ENCODE results near the gene ZNF30.

The ZNF30 gene

DNA sequence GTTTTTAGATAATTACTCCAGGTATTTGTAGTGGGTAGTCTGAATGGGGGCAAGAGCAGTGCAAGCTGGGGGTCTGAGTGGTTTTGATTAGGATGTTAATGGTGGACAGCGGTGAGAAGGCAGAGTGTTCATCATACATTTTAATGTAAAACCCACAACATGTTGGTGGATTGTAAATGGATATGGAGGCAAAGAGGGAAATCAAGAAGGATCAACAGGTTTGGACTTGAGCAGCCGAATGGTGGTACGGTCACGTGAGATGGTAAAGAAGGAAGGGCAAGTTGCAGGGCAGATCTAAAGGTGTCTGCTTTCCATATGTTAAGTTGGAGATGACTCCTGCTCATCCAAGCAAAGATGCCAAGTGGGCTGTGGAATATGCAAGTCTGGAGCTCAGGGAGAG is 9.5 kb downstream of the ZNF30 start:
- Mint-ChIP-seq H3K36me3 (peaks cover 44% of the 10 kb centered on the region), H3K9me3 (peaks cover 2% of the 10 kb centered on the region), H3K4me1 (no peaks in the 10 kb centered on the region), H3K27me3 (no peaks in the 10 kb centered on the region), H3K27ac (no peak overlapping the region), H3K4me3 (no peak overlapping the region)
- no peak for ATAC-seq (ENCODE audit: low read depth)
- no peak for DNase-seq (ENCODE audit: low spot score in 2 of 2)

DNA sequence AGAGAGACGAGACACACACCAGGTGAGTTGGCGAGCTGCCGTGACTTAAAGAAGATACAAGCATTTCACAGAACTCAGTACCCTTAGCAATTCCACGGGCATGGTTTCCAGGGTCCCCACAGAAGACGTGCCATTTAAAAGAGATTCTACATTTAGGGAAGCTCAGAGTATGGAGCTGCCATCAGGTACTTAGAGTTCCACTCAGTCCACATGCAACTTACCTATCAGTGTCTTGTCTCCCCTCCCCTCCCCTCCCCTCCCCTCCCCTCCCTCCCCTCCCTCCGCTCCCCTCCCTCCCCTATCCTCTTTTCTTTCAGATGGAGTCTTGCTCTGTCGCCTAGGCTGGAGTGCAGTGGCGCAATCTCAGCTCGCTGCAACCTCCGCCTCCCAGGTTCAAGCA is 12.2 kb downstream of the ZNF30 start:
- H3K4me1 Mint-ChIP-seq: no peaks in the 10 kb centered on the region
- H3K4me3 Mint-ChIP-seq: no peak overlapping the region
- no peaks in the 10 kb centered on the region for H3K27me3 Mint-ChIP-seq
- ATAC-seq (ENCODE audit: low read depth): no peak
- no peak for DNase-seq (ENCODE audit: low spot score in 2 of 2)
- H3K27ac Mint-ChIP-seq: no peak overlapping the region
- H3K36me3 Mint-ChIP-seq: peaks cover 47% of the 10 kb centered on the region
- peaks cover 13% of the 10 kb centered on the region for H3K9me3 Mint-ChIP-seq

DNA sequence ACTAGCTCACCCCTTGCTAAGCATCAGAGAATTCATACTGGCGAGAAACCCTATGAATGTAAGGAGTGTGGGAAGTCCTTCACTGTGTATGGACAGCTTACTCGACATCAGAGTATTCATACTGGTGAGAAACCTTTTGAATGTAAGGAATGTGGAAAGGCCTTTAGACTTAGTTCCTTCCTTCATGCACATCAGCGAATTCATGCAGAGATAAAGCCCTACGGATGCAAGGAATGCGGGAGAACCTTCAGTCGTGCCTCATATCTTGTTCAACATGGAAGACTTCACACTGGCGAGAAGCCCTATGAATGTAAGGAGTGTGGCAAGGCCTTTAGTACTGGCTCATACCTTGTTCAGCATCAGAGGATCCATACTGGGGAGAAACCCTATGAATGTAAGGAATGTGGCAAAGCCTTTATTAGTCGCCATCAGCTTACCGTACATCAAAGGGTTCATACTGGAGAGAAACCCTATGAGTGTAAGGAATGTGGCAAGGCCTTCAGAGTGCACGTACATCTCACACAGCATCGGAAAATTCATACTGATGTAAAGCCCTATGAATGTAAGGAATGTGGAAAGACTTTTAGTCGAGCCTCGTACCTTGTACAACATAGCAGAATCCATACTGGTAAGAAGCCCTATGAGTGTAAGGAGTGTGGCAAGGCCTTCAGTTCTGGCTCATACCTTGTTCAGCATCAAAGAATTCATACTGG is 17.3 kb downstream of the ZNF30 start:
- Mint-ChIP-seq H3K27me3 (no peaks in the 10 kb centered on the region), H3K27ac (no peak overlapping the region), H3K36me3 (peaks cover 43% of the 10 kb centered on the region), H3K4me3 (no peak overlapping the region), H3K4me1 (no peaks in the 10 kb centered on the region), H3K9me3 (peaks cover 24% of the 10 kb centered on the region)
- DNase-seq (ENCODE audit: low spot score in 2 of 2) (no peak), ATAC-seq (ENCODE audit: low read depth) (no peak)

DNA sequence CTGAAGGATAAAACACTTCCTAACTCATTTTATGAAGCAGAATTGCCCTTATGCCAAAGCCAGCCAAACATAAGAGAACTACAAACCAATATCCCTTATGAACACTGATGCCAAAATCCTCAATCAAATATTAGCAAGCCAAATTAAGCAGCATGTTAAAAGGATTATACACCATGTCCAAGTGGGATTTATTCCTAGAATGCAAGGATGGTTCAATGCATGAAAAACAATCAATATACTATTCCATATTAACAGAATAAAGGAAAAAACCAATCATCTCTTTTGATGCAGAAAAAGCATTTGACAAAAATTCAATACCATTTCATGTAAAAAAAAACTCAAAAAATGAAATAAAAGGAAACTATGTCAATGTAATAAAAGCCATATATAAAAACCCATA is 26.4 kb downstream of the ZNF30 start:
- Mint-ChIP-seq H3K27me3 (no peaks in the 10 kb centered on the region), H3K27ac (no peak overlapping the region), H3K4me3 (no peak overlapping the region), H3K9me3 (peaks cover 32% of the 10 kb centered on the region), H3K4me1 (no peaks in the 10 kb centered on the region), H3K36me3 (peaks cover 55% of the 10 kb centered on the region)
- ATAC-seq (ENCODE audit: low read depth) (no peak), DNase-seq (ENCODE audit: low spot score in 2 of 2) (no peak)

DNA sequence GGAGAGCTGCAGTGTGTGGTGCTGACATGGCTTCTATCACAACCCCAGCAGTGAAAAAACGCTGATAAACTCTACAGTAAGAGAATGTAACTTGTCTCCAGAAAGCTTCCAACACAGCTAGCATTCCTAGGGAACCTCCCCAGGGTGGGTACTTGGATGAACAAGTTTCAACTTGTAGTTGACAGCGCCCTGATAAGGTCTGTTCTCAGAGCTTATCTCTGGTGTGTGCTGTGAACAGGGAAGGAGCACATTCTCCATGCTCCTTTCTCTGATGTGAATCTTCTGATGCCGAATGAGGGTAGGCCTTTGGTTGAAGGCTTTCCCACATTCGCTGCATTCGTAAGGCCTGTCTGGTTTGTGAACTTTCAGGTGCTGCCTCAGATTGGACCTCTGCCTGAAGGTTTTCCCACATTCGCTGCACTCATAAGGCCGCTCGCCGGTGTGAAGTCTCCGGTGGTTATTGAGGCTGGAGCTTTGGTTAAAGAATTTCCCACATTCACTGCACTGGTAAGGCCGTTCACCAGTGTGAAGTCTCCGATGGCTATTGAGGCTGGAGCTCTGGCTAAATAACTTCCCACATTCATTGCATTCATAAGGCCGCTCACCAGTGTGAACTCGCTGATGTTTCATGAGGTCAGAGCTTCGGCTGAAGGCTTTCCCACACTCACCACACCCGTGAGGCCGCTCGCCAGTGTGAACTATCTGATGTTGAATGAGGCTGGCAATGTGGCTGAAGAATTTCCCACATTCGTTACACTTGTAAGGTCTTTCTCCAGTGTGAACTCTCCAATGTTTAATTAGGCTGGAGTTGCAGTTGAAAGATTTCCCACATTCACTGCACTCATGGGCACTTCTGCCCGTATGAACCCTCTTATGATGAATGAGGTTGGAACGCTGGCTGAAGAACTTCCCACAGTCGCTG is 31.4 kb downstream of the ZNF30 start:
- Mint-ChIP-seq H3K36me3 (peaks cover 72% of the 10 kb centered on the region), H3K4me3 (no peak overlapping the region), H3K9me3 (peaks cover 37% of the 10 kb centered on the region), H3K27me3 (no peaks in the 10 kb centered on the region), H3K27ac (no peak overlapping the region), H3K4me1 (peaks cover 22% of the 10 kb centered on the region)
- no peak for ATAC-seq (ENCODE audit: low read depth)
- DNase-seq (ENCODE audit: low spot score in 2 of 2): no peak

DNA sequence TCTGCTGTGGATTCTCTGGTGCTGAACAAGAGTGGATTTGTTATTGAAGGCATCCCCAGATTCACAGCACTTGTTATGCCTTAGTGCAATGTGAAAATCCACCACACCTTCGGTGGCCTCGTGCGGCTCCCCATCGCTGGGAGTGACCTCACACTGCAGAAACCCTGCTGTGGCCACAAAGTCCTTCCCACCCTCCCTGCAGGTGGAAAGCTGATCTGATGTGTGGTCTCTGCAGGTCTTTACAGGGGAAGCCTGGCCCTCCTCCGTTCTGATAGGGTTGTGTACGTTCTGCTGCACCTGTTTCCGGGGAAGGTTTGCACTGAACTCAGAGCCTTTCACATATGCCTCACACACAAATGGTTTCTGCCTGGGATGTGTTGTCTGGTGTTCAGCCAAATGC is 32.3 kb downstream of the ZNF30 start:
- Mint-ChIP-seq H3K36me3 (peaks cover 65% of the 10 kb centered on the region), H3K4me1 (peaks cover 25% of the 10 kb centered on the region), H3K27me3 (no peaks in the 10 kb centered on the region), H3K9me3 (peaks cover 37% of the 10 kb centered on the region), H3K27ac (no peak overlapping the region), H3K4me3 (no peak overlapping the region)
- DNase-seq (ENCODE audit: low spot score in 2 of 2) (no peak), ATAC-seq (ENCODE audit: low read depth) (no peak)

DNA sequence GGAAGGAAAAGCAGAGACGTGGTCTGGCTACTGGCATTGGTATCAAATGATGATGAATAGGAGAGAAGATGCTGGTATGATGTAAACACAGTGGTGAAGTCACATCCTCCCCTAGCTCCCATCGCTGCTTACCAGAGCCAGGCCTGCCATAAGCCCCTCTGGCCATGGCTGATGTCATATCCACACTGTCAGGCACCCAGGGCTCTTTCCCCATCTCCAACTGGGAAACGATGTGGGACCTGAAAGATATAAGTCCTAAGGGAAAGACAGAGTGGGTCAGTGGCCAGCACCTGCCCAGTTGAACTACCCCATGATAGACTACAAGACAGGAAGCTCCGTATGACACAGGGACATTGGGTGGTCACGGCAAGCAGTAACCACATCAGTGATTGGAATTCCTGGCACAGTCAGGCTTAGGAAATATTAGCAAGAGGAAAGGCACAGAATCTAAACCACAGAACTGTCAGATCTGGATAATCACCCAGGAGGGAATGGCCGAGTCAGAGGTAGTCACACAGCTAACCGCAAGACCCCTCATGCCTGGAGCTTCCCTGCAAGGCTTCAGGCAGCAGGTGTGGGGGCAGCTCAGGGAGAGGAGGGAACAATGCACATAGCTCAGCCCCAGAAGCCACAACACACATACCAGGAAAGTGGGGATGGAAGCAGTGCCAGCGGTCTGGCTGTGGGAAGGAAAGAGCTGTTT is 33.6 kb downstream of the ZNF30 start:
- peaks cover 60% of the 10 kb centered on the region for H3K36me3 Mint-ChIP-seq

DNA sequence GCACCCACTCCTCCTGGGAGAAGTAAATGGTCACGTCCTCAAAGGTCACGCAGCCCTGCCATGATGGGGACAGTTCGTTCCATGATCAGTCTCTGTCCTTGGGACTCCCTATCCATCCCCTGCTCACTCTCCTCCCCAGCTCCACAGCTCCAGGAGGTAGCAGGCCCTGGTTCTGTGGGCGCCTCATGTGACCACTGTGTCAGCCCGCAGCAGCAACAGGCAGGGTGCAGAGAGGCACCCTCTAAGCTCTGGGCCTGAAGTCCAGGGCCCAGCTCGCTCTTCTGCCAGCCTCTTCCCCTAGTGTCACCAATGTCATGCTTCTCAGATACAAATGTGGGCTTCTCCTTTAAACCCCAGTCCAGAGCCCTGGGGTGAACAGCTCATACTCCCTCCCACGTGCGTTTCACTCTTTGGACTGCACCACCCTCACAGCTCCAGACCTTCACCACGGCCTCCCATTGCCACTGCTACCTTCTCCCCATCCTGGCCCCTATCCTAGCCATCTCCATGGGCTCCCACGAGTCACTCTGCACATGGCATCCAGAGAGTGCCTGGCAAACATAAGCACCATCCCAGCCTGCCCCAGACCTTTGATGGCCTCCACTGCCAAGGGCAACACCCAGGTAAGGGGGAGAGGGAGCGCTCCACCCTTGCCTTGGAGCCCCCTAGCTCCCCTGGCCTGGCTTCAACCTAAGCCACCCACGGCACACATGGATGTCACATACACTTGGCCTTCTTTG is 34.4 kb downstream of the ZNF30 start:
- Mint-ChIP-seq H3K4me1 (peaks cover 25% of the 10 kb centered on the region), H3K36me3 (peaks cover 55% of the 10 kb centered on the region), H3K27ac (no peak overlapping the region), H3K9me3 (peaks cover 29% of the 10 kb centered on the region), H3K4me3 (no peak overlapping the region), H3K27me3 (no peaks in the 10 kb centered on the region)
- DNase-seq (ENCODE audit: low spot score in 2 of 2): no peak
- ATAC-seq (ENCODE audit: low read depth): no peak

More for the DNA sequence above, 33.6 kb downstream of the ZNF30 start:
- DNase-seq (ENCODE audit: low spot score in 2 of 2) (no peak), ATAC-seq (ENCODE audit: low read depth) (no peak)
- peaks cover 25% of the 10 kb centered on the region for H3K4me1 Mint-ChIP-seq
- H3K4me3 Mint-ChIP-seq: no peak overlapping the region
- H3K27me3 Mint-ChIP-seq: no peaks in the 10 kb centered on the region
- H3K9me3 Mint-ChIP-seq: peaks cover 34% of the 10 kb centered on the region
- H3K27ac Mint-ChIP-seq: no peak overlapping the region

DNA sequence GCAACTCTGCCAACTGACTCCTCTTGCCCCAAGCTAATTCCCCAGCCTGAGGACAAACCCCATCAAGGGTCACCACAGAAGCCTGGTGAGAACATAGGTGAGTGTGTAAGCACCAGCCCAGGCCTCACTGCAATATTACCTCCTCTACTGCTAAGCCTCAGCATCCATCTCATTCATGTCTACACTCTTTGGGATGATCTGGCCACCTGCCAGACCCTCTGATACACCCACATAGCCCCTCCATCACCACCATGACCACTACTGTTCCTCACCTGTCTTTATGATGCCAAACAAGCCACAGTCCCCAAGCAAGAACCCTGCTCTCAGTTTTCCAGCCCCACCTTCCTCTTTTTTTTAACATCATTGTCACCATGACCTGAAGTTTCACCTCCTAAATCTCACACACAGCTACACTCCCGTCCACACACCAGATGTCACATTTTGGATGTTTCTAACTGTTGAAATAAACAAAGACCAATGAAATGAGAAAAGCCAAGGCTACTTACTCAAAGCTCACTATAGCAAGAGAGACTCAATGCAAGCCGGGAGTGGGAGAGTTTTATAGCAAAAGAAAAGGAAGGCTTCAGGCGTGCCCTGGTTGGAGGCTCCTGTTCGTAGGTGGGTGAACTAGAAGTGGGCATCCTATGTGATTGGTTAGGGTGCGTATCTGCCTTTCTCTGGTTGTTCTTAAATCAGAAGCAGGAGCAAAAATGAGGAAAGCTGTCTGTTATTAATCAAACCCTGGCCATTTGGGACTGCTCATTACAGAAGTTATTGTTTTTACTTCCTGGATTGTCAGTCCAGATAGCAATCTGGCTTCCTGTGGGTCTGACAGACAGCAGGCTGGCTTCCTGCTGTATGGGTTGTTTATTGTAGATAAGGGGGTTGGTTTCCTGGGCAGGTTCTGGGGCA is 35.3 kb downstream of the ZNF30 start:
- Mint-ChIP-seq H3K4me3 (peak overlapping the region; percentile 92), H3K27ac (peak overlapping the region; percentile 33), H3K27me3 (no peaks in the 10 kb centered on the region), H3K9me3 (peaks cover 27% of the 10 kb centered on the region), H3K36me3 (peaks cover 49% of the 10 kb centered on the region), H3K4me1 (peaks cover 25% of the 10 kb centered on the region)
- DNase-seq (ENCODE audit: low spot score in 2 of 2) (no peak), ATAC-seq (ENCODE audit: low read depth) (no peak)

DNA sequence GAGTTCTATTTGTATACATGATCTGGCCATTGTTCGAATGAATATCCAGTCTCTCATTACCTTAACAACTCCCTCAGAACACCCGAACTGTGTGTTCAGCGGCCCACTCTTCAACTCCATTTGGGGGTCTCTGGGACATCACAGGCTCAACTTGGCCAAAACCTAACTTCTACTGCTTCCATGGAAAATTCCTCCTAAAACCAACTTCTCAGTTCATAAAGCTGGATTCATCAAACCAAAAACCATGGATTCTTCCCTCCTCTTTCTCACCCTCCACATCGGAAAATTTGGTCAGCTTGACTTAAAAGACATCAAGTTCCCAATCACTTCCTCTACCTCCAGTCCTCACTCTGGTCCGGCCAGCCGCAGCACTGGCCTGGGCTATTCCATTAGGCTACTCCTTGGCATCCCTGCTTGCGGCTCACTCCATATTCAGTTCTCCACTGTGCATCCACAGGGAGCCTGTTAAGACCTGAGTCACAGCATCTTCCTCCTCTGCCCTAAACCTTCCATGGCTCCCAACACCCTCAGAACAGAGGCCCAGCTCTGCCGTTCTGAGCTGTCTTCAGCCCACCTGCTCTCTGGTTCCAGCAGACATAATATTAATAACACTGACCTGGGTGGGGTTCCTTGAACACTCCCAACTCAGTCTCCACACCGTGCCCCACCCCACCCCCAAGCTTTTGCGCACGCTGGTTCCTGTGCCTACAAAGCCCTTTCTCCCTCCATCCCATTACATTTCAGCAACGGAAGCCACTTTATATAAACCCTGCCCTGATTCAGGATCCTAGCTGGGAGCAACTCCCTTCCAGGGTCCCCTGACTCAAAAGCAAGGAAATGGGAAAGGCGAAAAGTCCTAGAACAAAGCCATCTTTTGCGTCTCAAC is 36.2 kb downstream of the ZNF30 start:
- Mint-ChIP-seq H3K4me1 (peaks cover 25% of the 10 kb centered on the region), H3K9me3 (peaks cover 25% of the 10 kb centered on the region), H3K36me3 (peaks cover 42% of the 10 kb centered on the region), H3K27ac (peak overlapping the region; percentile 79), H3K4me3 (peak overlapping the region; percentile 92), H3K27me3 (no peaks in the 10 kb centered on the region)
- DNase-seq (ENCODE audit: low spot score in 2 of 2): no peak
- no peak for ATAC-seq (ENCODE audit: low read depth)

DNA sequence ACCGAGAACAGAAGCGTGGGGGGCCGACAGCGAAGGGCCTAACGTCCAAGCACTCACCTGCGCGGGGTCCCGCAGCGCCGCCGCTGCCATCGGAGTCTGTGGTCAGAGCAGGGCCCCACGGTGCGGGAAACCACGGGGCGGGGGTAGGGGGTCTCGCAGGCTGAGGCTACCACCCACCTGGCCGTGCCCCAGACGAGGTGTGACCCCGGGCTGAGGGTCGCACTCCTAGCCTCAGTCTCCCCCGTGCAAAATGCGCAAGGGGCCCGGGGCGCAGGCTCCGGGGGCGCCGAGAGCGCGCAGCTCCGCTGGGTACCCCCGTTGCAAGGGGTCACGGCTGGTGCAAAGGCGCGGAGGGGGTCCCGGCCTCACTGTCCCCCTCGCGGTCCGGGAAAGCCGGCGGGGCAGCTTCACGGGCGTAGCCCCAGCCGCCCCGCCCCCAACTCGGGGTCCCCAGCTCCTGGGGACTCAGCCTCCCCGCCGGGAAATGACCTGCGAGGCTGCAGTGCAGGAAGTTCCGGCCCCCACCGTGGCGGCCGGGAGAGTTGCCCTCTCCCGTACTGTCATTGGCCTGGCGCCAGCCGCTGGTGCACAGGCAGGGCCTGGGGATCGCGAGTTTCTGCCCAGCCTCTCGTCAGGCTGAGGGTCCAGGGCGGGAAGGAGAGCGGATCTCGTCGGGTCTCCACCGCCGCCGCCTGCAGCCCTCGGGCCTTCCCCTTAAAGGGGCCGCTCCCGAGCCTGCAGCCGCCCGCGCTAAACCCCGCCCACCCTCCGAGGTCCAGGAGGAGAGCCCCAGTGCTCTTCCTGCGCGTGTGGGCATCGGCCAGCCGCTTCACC is 37.1 kb downstream of the ZNF30 start, which contains the start of gene ZNF792:
TSS of gene ZNF792 (minus strand) at position 657 of the 834 bp plus-strand sequence. CDS start at position 90, 567 bp downstream.
- Mint-ChIP-seq H3K4me3 (peak within 1 kb of the TSS; percentile 92), H3K27ac (peak within 1 kb of the TSS; percentile 79), H3K36me3 (peaks cover 39% of the 10 kb centered on the region), H3K27me3 (peaks cover 2% of the 10 kb centered on the region), H3K4me1 (peaks cover 25% of the 10 kb centered on the region), H3K9me3 (peaks cover 28% of the 10 kb centered on the region)
- ATAC-seq (ENCODE audit: low read depth) (peak; percentile 74), DNase-seq (ENCODE audit: low spot score in 2 of 2) (peak in 1 of 2 donors; percentile 36)

Measured in memory B cell (primary cell).